Measurements from ENCODE around the gene CFAP58.

- TF ChIP-seq CTCF (conservative IDR thresholded peaks at IDR 0.05 in 1 of 2, IDR thresholded peaks at IDR 0.05 in 1 of 2; ENCODE audit: extremely low read depth in 1 of 2, insufficient read depth in 1 of 2, low read depth in 1 of 2, low read length in 2 of 2) (no peak), EZH2 (IDR thresholded peaks at IDR 0.05; ENCODE audit: borderline replicate concordance, low read length) (no peak)
These were observed 64.1 kb downstream of the CFAP58 start for GRCh38 chr10:104417637-104418292.

Data from mammary epithelial cell (primary cell).